ENCODE results near the gene LRRC27. TPM values are rescaled to one million over a fixed set of nuclear protein-coding genes. Genes with fewer than 3 reads are reported as not detected.

LRRC27 gene
- total and polyA plus RNA-seq, 2 of the 4 experiments (the other 2 are of a cell fraction): 3.8 to 5.3 TPM

GRCh38 chr10:132307823-132308586, 24.0 kb upstream of the LRRC27 start, which contains the start of gene STK32C:
Gene STK32C, minus strand, starts transcription at chr10:132307950. Its CDS starts 117 bp downstream, at chr10:132307833.
- H3K9ac ChIP-seq (ENCODE audit: low read depth, low read length): peak within 1 kb of the TSS; percentile 63
- H3K4ac ChIP-seq (ENCODE audit: low read depth, low read length): peak within 1 kb of the TSS; percentile 17; the same call in 1 of the 2 replicates
- H4K5ac ChIP-seq (ENCODE audit: low read depth, low read length): peak within 1 kb of the TSS; percentile 59; the same call in 1 of the 2 replicates
- CTCF ChIA-PET: no interaction called here
- BruUV-seq (replicated peaks): no TSS peak
- peak within 1 kb of the TSS; percentile 82 for H2AK9ac ChIP-seq (replicated peaks; ENCODE audit: low read depth, low read length, poor library complexity)
- no peak within 1 kb of the TSS for H3K56ac ChIP-seq (ENCODE audit: extremely low read depth, insufficient read depth, low read length)
- H2AFZ ChIP-seq (replicated peaks; ENCODE audit: low read length, poor library complexity): peak within 1 kb of the TSS; percentile 95
- H3K4me2 ChIP-seq (ENCODE audit: low read depth, low read length): peak within 1 kb of the TSS; percentile 91
- POLR2A ChIA-PET (ENCODE audit: unreplicated experiment): no interaction called here
- peak within 1 kb of the TSS; percentile 34; the same call in 1 of the 2 replicates for H4K91ac ChIP-seq (ENCODE audit: insufficient read depth, low read depth, low read length)
- H2BK5ac ChIP-seq (ENCODE audit: low read depth, low read length, poor library complexity, severe bottlenecking): no peak within 1 kb of the TSS
- TF ChIP-seq MAZ (IDR thresholded peaks at IDR 0.05; ENCODE audit: borderline replicate concordance, low read depth, low read length) (peak; percentile 28; the same call in 1 of the 2 replicates), FOS (IDR thresholded peaks at IDR 0.05; ENCODE audit: low read depth, low read length) (no peak)
- peak within 1 kb of the TSS; percentile 54 to 58; a peak in 2 of 4 replicates for H4K8ac ChIP-seq (ENCODE audit: low read depth in 2 of 2, low read length in 2 of 2)
- intact Hi-C loops (cut with micrococcal nuclease) (loop anchor here (5.0 kb wide), 1 partner anchor 36 kb away; no protein-coding TSS in a partner anchor), in situ Hi-C loops (cut with MboI; ENCODE audit: low sequenced_read_pairs) (no loop called here), dilution Hi-C loops (cut with HindIII; ENCODE audit: low sequenced_read_pairs, unreplicated experiment) (no loop called here)
- peak within 1 kb of the TSS; percentile 45; the same call in 1 of the 2 replicates for H3K27ac ChIP-seq (ENCODE audit: insufficient read depth, low read length)
- ATAC-seq (ENCODE audit: low read depth) (peak; percentile 93), DNase-seq (peak; percentile 85)
- no peak within 1 kb of the TSS for H3K23ac ChIP-seq (ENCODE audit: low read depth, low read length)
- no peak within 1 kb of the TSS for H2BK15ac ChIP-seq (ENCODE audit: low read depth, low read length)
- no peak within 1 kb of the TSS; the same call in 1 of the 2 replicates for H2BK120ac ChIP-seq (ENCODE audit: low read depth, low read length)
- no peak within 1 kb of the TSS for H2AK5ac ChIP-seq (ENCODE audit: low read depth, low read length)
- H3K4me1 ChIP-seq (ENCODE audit: control insufficient read depth, insufficient read depth, low read length): peaks cover 5% of the 10 kb centered on the region; the same call in 1 of the 2 replicates
- H3K27me3 ChIP-seq (ENCODE audit: control insufficient read depth, insufficient read depth, low read length): peaks cover 23% of the 10 kb centered on the region; the same call in 1 of the 2 replicates
- peaks cover 5% of the 10 kb centered on the region; the same call in 1 of the 2 replicates for H3K9me3 ChIP-seq (ENCODE audit: control insufficient read depth, insufficient read depth, low read length)
- no peak within 1 kb of the TSS for H3K18ac ChIP-seq (ENCODE audit: low read depth, low read length)
- no peaks in the 10 kb centered on the region for H3K79me1 ChIP-seq (ENCODE audit: low read depth in 1 of 2, low read length in 2 of 2)
- no peak within 1 kb of the TSS for H2BK20ac ChIP-seq (ENCODE audit: low read depth, low read length)
- H3K4me3 ChIP-seq (ENCODE audit: insufficient read depth, low read depth, low read length): peak within 1 kb of the TSS; percentile 98
- no peaks in the 10 kb centered on the region for H4K20me1 ChIP-seq (ENCODE audit: insufficient read depth, low read length)
- H3K9me1 ChIP-seq (ENCODE audit: insufficient read depth, low read length): 0 out of 2 replicates have a peak, but pooled peaks cover 3% of the 10 kb centered on the region
- peak within 1 kb of the TSS; percentile 41; the same call in 1 of the 2 replicates for H3K14ac ChIP-seq (replicated peaks; ENCODE audit: low read depth, low read length)
- WGBS, 2 experiments (ENCODE audit: extremely low coverage in 2 of 2, insufficient read length in 1 of 2): 2% methylated on average over 11 of the region's 84 CpGs; no CpG with 5 or more reads in 1 of the 2 experiments
- H3K36me3 ChIP-seq (ENCODE audit: control insufficient read depth, insufficient read depth, low read length): no peaks in the 10 kb centered on the region
